ENCODE results near the gene AKR1C3.

Gene AKR1C3

GRCh38 chr10:5142199-5142598 is 48.0 kb downstream of the AKR1C3 start:
- DNase-seq: no peak

GRCh38 chr10:5143137-5143536 is 48.9 kb downstream of the AKR1C3 start:
- no peak for DNase-seq

- DNase-seq: no peak
These were observed 52.7 kb downstream of the AKR1C3 start for GRCh38 chr10:5146920-5147254.

- DNase-seq: no peak
These were observed 53.2 kb downstream of the AKR1C3 start for GRCh38 chr10:5147255-5147980.

- DNase-seq: no peak
These were observed 53.9 kb downstream of the AKR1C3 start for GRCh38 chr10:5147981-5148677.

GRCh38 chr10:5148678-5149032 is 54.4 kb downstream of the AKR1C3 start:
- DNase-seq: no peak

GRCh38 chr10:5151076-5151475 is 56.9 kb downstream of the AKR1C3 start:
- DNase-seq: no peak

GRCh38 chr10:5155951-5156350 is 61.7 kb downstream of the AKR1C3 start:
- DNase-seq: no peak
